Gastrocnemius medialis (tissue), 4 donors: ENCODE measurements around the gene DOCK11. TPM values are rescaled to one million over a fixed set of nuclear protein-coding genes. Genes with fewer than 3 reads are reported as not detected.

Experiments used
- ATAC-seq, 2 donors: fragments of 150-250 bp; one replicate each; pipeline ENCODE4 v1.9.1; 2016
- DNase-seq, 2 donors: peaks; one replicate each; pipeline ENCODE4 v3.0.0-alpha.2; 2019
- H3K27ac ChIP-seq, 4 donors: fragments of 200-600 bp; sonication (generic); 1 replicate in 1 of 4; 2 replicates in 3 of 4; pipeline ENCODE4 v1.5.1; 2016 to 2018; ENCODE audit warnings: mild to moderate bottlenecking in 2 of 4, moderate library complexity in 1 of 4
- H3K27me3 ChIP-seq, 3 donors: fragments of 200-600 bp; sonication (generic) in 2 of 3; 1 replicate in 1 of 3; 2 replicates in 2 of 3; pipeline versions ENCODE4 v1.5.1 to v1.6.0; 2016 to 2019; ENCODE audit warnings: mild to moderate bottlenecking in 1 of 3, moderate library complexity in 1 of 3
- H3K36me3 ChIP-seq, 2 donors: fragments of 200-600 bp; sonication (generic) in 1 of 2; one replicate each; pipeline ENCODE4 v1.5.1; 2017 to 2018
- H3K4me1 ChIP-seq, 2 donors: fragments of 200-600 bp; sonication (generic) in 1 of 2; one replicate each; pipeline ENCODE4 v1.5.1; 2016 to 2017; ENCODE audit warnings: mild to moderate bottlenecking in 2 of 2
- H3K4me3 ChIP-seq, 4 donors: fragments of 200-600 bp; sonication (generic) in 3 of 4; 1 replicate in 1 of 4; 2 replicates in 3 of 4; pipeline ENCODE4 v1.5.1; 2016 to 2019; ENCODE audit warnings: mild to moderate bottlenecking in 2 of 4
- H3K9me3 ChIP-seq, 3 donors: fragments of 200-600 bp; sonication (generic) in 2 of 3; 1 replicate in 1 of 3; 2 replicates in 2 of 3; pipeline ENCODE4 v1.5.1; 2016 to 2019
- POLR2A ChIP-seq, 2 donors: fragments of 450-650 bp; IDR thresholded peaks; one replicate each; pipeline ENCODE4 v1.6.1; 2017; ENCODE audit warnings: antibody characterized with exemption in 2 of 2, mild to moderate bottlenecking in 2 of 2, moderate library complexity in 2 of 2
- in situ Hi-C, 4 donors: fragments of 200-750 bp; cut with MboI; loops; one replicate each; pipeline versions ENCODE4 v1.15.0 to v1.8.0; 2017; ENCODE audit warnings: low sequenced_read_pairs in 4 of 4
- intact Hi-C: fragments of 100-400 bp; cut with DNase I; formaldehyde crosslinking; loops from one replicate; pipeline ENCODE4 v1.15.1; 2023; ENCODE audit warnings: low total_unique reads
- total RNA-seq, 4 donors: library from RNA; depleted of rRNA; stranded (reverse); fragments of >200 nt; gene quantifications; one replicate each; pipeline versions ENCODE4 v1.1.0 to v1.2.3, GENCODE V29; 2016
- TF ChIP-seq, protein P1 (sequence below), 5 experiments: fragments of 450-650 bp in 3 of 5; fragments of 200-600 bp in 2 of 5; sonication (generic) in 2 of 5; IDR thresholded peaks in 4 of 5; conservative IDR thresholded peaks in 1 of 5; 1 replicate in 4 of 5; 2 replicates in 1 of 5; pipeline ENCODE4 v1.5.1; 2016 to 2019; ENCODE audit warnings: antibody characterized with exemption in 5 of 5, mild to moderate bottlenecking in 3 of 5, moderate library complexity in 3 of 5

Gene DOCK11
- total RNA-seq, 4 donors from 2014 or later: 2.3 to 5.7 (median 3.2) TPM

DNA sequence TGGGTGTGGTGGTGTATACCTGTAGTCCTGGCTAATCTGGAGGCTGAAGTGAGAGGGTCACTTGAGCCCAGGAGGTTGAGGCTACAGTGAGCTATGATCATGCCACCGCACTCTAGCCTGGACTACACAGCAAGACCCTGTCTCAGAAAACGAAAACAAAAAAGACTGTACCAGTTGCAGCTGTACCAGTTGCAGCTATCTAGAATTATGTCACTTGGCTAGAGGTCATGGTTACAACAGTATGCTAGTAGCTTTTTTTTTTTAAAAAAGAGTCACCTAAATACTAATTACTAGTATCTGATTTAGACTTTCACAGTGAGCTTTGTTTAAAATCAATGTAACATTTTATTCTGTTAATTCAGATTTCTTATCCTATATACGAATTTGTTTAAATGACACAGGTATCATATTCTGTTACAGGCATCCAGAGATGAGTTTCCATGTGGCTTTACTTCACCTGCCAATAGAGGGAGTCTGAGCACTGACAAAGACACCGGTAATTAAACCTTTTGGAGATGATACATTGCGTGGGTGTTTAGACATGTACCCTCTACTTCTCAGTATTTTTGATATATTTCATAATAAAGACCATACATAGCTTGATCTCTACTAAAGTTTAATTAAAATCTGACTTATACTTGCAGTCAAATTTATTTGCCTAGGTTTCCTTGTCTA is 131.6 kb downstream of the DOCK11 start:
- intact Hi-C loops: no loop called here

DNA sequence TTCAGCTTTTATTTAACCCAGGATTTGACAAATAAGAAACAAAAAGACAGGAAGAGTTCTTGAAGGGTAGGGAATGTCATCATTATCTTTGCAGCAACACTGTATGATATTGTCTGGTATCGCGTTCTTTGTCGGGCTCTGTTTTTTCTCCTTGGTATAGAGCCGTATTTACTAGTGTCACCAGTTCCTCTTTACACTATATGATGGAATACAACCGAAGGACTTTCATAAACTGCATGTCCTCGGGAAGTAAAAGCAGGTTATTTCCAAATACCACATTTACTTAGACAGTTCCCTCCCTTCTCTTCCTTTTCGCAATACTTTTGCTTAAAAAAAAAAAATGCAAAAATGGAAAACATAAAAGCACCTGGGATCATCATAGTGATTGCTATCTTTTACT is 135.2 kb downstream of the DOCK11 start:
- Histone ChIP-seq H3K36me3 (no peaks in the 10 kb centered on the region), H3K27ac (no peak overlapping the region)
- intact Hi-C loops: no loop called here

More for the DNA sequence above, 131.6 kb downstream of the DOCK11 start:
- Histone ChIP-seq H3K27ac (no peak overlapping the region), H3K27me3 (no peaks in the 10 kb centered on the region), H3K4me1 (no peaks in the 10 kb centered on the region), H3K4me3 (no peak overlapping the region), H3K9me3 (no peaks in the 10 kb centered on the region), H3K36me3 (no peaks in the 10 kb centered on the region)
- in situ Hi-C loops: loop anchor here in 1 of 4 donors (25.0 kb wide), 1 partner anchor 435 kb away; the partner anchor contains the start of gene CT47C1
- ATAC-seq: no peak
- DNase-seq: no peak
- no peak for TF ChIP-seq POLR2A (IDR thresholded peaks at IDR 0.05)
- TF ChIP-seq, protein P1, sequence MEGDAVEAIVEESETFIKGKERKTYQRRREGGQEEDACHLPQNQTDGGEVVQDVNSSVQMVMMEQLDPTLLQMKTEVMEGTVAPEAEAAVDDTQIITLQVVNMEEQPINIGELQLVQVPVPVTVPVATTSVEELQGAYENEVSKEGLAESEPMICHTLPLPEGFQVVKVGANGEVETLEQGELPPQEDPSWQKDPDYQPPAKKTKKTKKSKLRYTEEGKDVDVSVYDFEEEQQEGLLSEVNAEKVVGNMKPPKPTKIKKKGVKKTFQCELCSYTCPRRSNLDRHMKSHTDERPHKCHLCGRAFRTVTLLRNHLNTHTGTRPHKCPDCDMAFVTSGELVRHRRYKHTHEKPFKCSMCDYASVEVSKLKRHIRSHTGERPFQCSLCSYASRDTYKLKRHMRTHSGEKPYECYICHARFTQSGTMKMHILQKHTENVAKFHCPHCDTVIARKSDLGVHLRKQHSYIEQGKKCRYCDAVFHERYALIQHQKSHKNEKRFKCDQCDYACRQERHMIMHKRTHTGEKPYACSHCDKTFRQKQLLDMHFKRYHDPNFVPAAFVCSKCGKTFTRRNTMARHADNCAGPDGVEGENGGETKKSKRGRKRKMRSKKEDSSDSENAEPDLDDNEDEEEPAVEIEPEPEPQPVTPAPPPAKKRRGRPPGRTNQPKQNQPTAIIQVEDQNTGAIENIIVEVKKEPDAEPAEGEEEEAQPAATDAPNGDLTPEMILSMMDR (IDR thresholded peaks at IDR 0.05 in 4 of 5, conservative IDR thresholded peaks at IDR 0.05 in 1 of 5): peak in 2 of 5 experiments; percentile 14 to 27

DNA sequence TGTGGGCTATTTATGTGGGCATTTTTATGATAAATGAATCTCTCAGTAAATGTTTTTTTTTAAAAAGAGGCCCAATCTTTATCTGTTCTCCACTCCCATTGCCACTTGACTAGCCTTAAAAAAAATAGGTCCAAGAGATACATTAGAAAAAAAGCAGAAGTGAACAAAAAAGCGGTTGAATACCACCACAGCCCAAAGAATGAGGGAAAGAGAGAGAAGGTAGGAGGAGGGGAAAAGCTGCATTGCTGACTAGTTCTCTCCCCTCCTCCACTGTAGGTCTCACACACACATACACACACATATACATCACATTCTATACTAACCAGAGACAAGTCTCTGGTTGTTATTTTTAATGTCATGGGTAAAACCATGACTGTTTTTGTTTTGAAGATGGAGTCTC is 136.0 kb downstream of the DOCK11 start:
- no peaks in the 10 kb centered on the region for H3K4me1 ChIP-seq
- no peaks in the 10 kb centered on the region for H3K36me3 ChIP-seq
- H3K9me3 ChIP-seq: no peaks in the 10 kb centered on the region
- in situ Hi-C loops: loop anchor here in 2 of 4 donors (10.0 to 25.0 kb wide), 2 partner anchors 173 to 431 kb away; partner anchors contain the start of gene CT47C1 (in 1 of the 2)
- TF ChIP-seq POLR2A (IDR thresholded peaks at IDR 0.05): no peak
- TF ChIP-seq, protein P1 (IDR thresholded peaks at IDR 0.05 in 4 of 5, conservative IDR thresholded peaks at IDR 0.05 in 1 of 5): no peak
- no peak for ATAC-seq
- intact Hi-C loops: no loop called here
- no peak for DNase-seq
- no peaks in the 10 kb centered on the region for H3K27me3 ChIP-seq
- H3K27ac ChIP-seq: no peak overlapping the region
- no peak overlapping the region for H3K4me3 ChIP-seq

More for the DNA sequence above, 135.2 kb downstream of the DOCK11 start:
- TF ChIP-seq, protein P1 (IDR thresholded peaks at IDR 0.05 in 4 of 5, conservative IDR thresholded peaks at IDR 0.05 in 1 of 5): no peak
- TF ChIP-seq POLR2A (IDR thresholded peaks at IDR 0.05): no peak
- in situ Hi-C loops: loop anchor here in 2 of 4 donors (10.0 to 25.0 kb wide), 2 partner anchors 174 to 431 kb away; partner anchors contain the start of gene CT47C1 (in 1 of the 2)
- DNase-seq (no peak), ATAC-seq (no peak)
- no peak overlapping the region for H3K4me3 ChIP-seq
- no peaks in the 10 kb centered on the region for H3K9me3 ChIP-seq
- no peaks in the 10 kb centered on the region for H3K27me3 ChIP-seq
- H3K4me1 ChIP-seq: no peaks in the 10 kb centered on the region

DNA sequence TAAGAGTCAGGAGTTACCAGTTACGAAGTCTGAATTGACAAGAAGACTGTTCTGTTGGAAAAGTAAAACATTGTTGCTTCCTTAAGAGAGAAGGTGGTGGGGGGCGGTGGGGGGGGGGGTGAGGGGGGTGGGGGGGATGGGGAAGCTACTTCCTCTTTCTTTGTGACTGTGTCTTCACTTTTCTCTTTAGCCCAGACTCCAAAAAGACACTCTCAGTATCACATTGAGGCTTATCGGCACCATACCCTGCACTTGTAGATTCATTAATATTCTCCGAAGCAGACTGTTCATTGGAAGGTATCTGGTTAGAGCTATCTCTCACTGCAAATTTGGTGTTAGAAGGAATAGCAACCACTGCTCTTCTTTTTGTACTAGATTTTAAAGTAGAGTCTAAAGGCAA is 137.2 kb downstream of the DOCK11 start:
- intact Hi-C loops: no loop called here
- DNase-seq (no peak), ATAC-seq (no peak)
- no peaks in the 10 kb centered on the region for H3K9me3 ChIP-seq
- no peak overlapping the region for H3K27ac ChIP-seq
- H3K4me3 ChIP-seq: no peak overlapping the region
- no peaks in the 10 kb centered on the region for H3K27me3 ChIP-seq
- no peak for TF ChIP-seq POLR2A (IDR thresholded peaks at IDR 0.05)
- TF ChIP-seq, protein P1 (IDR thresholded peaks at IDR 0.05 in 4 of 5, conservative IDR thresholded peaks at IDR 0.05 in 1 of 5): no peak
- no peaks in the 10 kb centered on the region for H3K36me3 ChIP-seq
- H3K4me1 ChIP-seq: no peaks in the 10 kb centered on the region
- in situ Hi-C loops: loop anchor here in 2 of 4 donors (10.0 to 25.0 kb wide), 2 partner anchors 172 to 429 kb away; partner anchors contain the start of gene CT47C1 (in 1 of the 2)
